DMS 273 (cell line): ENCODE results near the gene PANK1.

Experiments
- DNase-seq: peaks from one replicate; lab custom pipeline; 2025; ENCODE audit not compliant: unreplicated experiment; lab: John Stamatoyannopoulos, UW

The PANK1 gene

GRCh38 chr10:89540420-89540949 is 104.6 kb downstream of the PANK1 start:
- DNase-seq = no peak

- no peak for DNase-seq
These were observed 107.7 kb downstream of the PANK1 start for GRCh38 chr10:89537364-89537763.

GRCh38 chr10:89536013-89536354 is 109.1 kb downstream of the PANK1 start:
- no peak for DNase-seq

- DNase-seq = peak; percentile 52
These were observed 109.7 kb downstream of the PANK1 start, which contains the start of gene SLC16A12 for GRCh38 chr10:89535171-89536012. SLC16A12 (minus strand) TSS chr10:89535594; CDS start chr10:89462578, 73,016 bp downstream.

- no peak for DNase-seq
These were observed 110.2 kb downstream of the PANK1 start for GRCh38 chr10:89534826-89535166.
